Osteocyte (in vitro differentiated cells): ENCODE results near the gene CDH4. TPM values are rescaled to one million over a fixed set of nuclear protein-coding genes. Genes with fewer than 3 reads are reported as not detected.

Experiments
- DNase-seq: peaks from one replicate; pipeline ENCODE4 v3.0.0; 2021; ENCODE audit warnings: mixed read lengths; ENCODE audit not compliant: unreplicated experiment; ENCODE audit errors: extremely low spot score
- H3K27ac Mint-ChIP-seq: one replicate; pipeline ENCODE4 v1.8.0; 2021; ENCODE audit warnings: mild to moderate bottlenecking, mixed read lengths; ENCODE audit not compliant: unreplicated experiment
- H3K27me3 Mint-ChIP-seq: one replicate; pipeline ENCODE4 v1.8.0; 2021; ENCODE audit warnings: mixed read lengths; ENCODE audit not compliant: unreplicated experiment
- H3K36me3 Mint-ChIP-seq: one replicate; pipeline ENCODE4 v1.8.0; 2021; ENCODE audit warnings: mixed read lengths; ENCODE audit not compliant: unreplicated experiment
- H3K4me1 Mint-ChIP-seq: one replicate; pipeline ENCODE4 v1.8.0; 2021; ENCODE audit warnings: mixed read lengths; ENCODE audit not compliant: unreplicated experiment
- H3K4me3 Mint-ChIP-seq: one replicate; pipeline ENCODE4 v1.8.0; 2021; ENCODE audit warnings: mild to moderate bottlenecking, moderate library complexity, mixed read lengths; ENCODE audit not compliant: unreplicated experiment
- H3K9me3 Mint-ChIP-seq: one replicate; pipeline ENCODE4 v1.8.0; 2021; ENCODE audit warnings: mixed read lengths; ENCODE audit not compliant: unreplicated experiment
- CTCF ChIP-seq: fragments of 200-600 bp; sonication (generic); IDR thresholded peaks from 2 replicates; pipeline ENCODE4 v1.5.0; 2021; ENCODE audit warnings: antibody characterized with exemption, mild to moderate bottlenecking, moderate library complexity
- total RNA-seq: library from RNA; stranded (reverse); gene quantifications from 2 replicates; pipeline ENCODE4 v1.2.1, GENCODE V29; 2021

The CDH4 gene
- total RNA-seq, 1 donor from 2014 or later = 1.3 TPM

- DNase-seq = no peak
- H3K4me3 Mint-ChIP-seq = no peak overlapping the region
- TF ChIP-seq CTCF = no peak
- no peaks in the 10 kb centered on the region for H3K36me3 Mint-ChIP-seq
- H3K4me1 Mint-ChIP-seq = no peaks in the 10 kb centered on the region
- no peak overlapping the region for H3K27ac Mint-ChIP-seq
- H3K27me3 Mint-ChIP-seq = no peaks in the 10 kb centered on the region
- no peaks in the 10 kb centered on the region for H3K9me3 Mint-ChIP-seq
Observed at GRCh38 chr20:61372137-61373054, 120.3 kb downstream of the CDH4 start.

GRCh38 chr20:61373055-61373399, 121.0 kb downstream of the CDH4 start:
- Mint-ChIP-seq H3K36me3 (no peaks in the 10 kb centered on the region), H3K27ac (no peak overlapping the region), H3K27me3 (no peaks in the 10 kb centered on the region), H3K4me3 (no peak overlapping the region), H3K9me3 (no peaks in the 10 kb centered on the region), H3K4me1 (no peaks in the 10 kb centered on the region)
- TF ChIP-seq CTCF = no peak
- no peak for DNase-seq

GRCh38 chr20:61373956-61374545, 122.0 kb downstream of the CDH4 start:
- Mint-ChIP-seq H3K27ac (no peak overlapping the region), H3K36me3 (no peaks in the 10 kb centered on the region), H3K9me3 (no peaks in the 10 kb centered on the region), H3K4me1 (no peaks in the 10 kb centered on the region), H3K27me3 (no peaks in the 10 kb centered on the region), H3K4me3 (no peak overlapping the region)
- no peak for DNase-seq
- no peak for TF ChIP-seq CTCF

GRCh38 chr20:61376541-61377240, 124.6 kb downstream of the CDH4 start:
- DNase-seq = no peak
- TF ChIP-seq CTCF = no peak
- H3K27ac Mint-ChIP-seq = no peak overlapping the region
- H3K4me1 Mint-ChIP-seq = no peaks in the 10 kb centered on the region
- H3K27me3 Mint-ChIP-seq = no peaks in the 10 kb centered on the region
- H3K9me3 Mint-ChIP-seq = peaks cover 6% of the 10 kb centered on the region
- no peaks in the 10 kb centered on the region for H3K36me3 Mint-ChIP-seq
- no peak overlapping the region for H3K4me3 Mint-ChIP-seq
